GM19023 (cell line): ENCODE measurements around the gene COX17.

Experiments
- ATAC-seq: cut with Tn5 transposase; IDR thresholded peaks from one replicate; pipeline ENCODE4 v1.9.1; 2021; ENCODE audit warnings: mild to moderate bottlenecking, moderate library complexity; ENCODE audit not compliant: unreplicated experiment

The COX17 gene

DNA sequence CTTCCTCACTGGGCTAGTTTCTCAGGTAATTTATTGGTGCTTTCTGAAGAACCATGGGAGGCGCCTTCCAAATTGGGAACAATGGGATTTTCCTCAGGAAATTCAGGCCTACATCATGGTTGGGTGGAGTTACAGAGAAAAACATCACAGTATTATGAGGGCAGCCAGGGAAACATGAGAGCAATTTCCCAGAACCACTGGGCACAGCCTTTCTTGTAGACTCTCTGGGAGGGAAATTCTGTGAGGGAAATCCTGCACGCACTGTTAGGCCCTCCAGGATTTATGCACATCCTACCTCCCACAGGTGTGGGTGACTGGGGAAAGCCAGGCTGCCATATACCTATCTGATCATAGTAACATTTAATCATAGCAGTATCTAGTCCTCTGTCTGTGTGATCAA is 30.0 kb downstream of the COX17 start:
- no peak for ATAC-seq

- ATAC-seq = no peak
Observed at GRCh38 chr3:119645813-119646212, 31.4 kb downstream of the COX17 start.

DNA sequence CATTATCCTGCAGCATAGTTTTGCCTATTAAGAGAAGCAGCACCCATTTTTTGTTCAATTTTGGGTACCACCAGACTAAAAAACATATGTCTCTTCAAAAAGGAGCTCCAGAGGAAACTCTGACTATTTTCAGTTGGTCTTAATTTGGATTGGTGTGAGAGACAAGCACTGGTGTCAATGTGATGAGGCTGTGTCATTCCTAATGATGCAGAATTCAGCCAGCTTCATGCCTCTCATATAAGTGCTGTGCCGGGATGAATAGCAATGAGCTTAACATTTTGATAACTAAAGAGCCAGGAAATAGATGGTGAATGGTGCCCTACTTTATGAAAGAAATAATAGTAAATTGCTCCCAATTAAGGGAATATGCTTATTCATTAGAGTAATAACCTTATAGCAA is 32.7 kb downstream of the COX17 start:
- ATAC-seq = no peak

DNA sequence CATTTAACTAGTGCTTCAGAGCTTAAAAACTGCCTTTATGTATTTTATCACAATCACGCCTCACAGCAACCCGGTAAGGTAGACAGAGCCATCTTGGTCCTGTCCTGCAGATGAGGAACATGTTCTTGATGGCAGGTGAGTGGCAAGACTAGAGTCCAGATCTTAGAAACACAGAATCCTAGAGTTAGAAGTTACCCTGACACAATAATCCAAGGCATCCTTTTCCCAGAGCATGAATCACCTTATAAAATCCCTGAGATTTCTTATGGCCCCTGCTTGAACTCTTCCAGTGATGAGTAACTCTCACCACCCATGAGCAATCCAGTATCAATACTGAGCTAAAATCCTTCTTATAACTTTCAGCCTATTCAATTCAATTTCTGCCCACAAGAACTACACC is 33.7 kb downstream of the COX17 start:
- ATAC-seq = no peak

DNA sequence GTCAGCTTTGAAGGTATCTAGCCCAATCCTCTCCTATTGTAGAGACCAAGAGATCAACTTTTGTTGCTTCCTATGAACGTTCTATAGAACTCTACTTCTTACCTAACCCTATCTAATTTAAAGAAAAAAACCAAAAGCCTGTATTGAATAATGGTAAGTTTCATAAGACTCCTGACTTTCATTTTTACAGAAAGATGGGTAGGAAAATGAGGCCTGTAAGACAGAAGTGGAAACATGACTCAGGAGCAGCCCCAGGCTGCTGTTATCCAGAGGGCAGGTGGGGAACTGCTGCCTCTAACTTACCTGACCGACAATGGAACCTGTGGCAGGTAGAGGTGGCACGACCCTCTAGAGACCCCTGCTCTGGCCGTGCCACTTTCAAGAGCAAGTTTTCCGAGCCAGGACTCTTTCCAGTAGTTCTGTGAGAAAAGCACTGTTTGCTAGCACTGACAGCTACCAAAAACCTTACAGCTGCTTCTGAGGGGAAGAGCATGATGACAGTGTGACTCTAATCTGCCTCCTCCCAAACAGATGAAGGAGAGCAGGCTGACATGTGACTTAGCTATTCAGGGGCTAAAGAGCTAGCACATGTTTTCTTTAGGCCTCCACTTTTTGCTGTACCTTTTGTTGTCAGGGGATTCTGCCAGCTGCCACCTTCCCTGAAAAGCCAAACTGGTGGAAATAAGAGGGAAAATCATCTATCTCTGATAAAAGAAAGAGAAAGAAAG is 34.3 kb downstream of the COX17 start:
- no peak for ATAC-seq

- no peak for ATAC-seq
Observed at GRCh38 chr3:119641416-119641815, 35.8 kb downstream of the COX17 start.

DNA sequence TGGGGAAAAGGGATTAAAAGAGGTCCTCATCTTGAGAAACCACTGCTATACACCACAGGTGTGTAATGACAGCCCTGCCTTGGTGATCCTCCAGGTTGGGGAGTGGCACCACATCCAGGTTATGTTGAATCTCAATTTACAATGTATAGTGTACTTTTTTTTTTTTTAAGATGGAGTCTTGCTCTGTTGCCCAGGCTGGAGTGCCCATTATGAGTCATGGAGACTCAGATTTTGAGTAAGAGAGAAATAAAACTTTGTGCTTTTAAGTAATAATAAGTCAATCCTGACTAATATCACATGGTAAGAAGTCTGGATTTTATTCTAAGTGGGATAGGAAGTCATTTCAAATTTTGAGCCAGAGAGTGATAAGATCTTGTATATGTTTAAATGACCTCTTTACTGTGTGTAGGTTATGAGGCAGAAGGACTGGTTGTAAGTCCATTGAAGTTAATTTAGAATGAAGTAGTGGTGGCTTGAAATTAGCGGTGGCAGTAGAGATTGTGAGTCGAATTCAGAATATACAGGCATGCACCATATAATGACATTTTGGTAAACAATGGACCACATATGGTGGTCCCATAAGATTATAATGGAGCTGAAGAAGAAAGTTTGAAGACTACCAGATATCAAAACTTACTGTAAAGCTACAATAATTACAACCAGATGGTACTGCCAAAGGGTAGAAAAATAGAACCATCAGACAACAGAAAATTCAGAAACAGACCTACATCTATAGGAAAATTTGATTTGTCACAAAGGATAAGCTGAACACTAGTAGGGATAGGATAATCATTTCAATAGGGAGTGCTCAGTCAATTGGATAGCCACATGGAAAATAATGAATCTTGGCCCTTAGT is 37.5 kb downstream of the COX17 start:
- no peak for ATAC-seq

DNA sequence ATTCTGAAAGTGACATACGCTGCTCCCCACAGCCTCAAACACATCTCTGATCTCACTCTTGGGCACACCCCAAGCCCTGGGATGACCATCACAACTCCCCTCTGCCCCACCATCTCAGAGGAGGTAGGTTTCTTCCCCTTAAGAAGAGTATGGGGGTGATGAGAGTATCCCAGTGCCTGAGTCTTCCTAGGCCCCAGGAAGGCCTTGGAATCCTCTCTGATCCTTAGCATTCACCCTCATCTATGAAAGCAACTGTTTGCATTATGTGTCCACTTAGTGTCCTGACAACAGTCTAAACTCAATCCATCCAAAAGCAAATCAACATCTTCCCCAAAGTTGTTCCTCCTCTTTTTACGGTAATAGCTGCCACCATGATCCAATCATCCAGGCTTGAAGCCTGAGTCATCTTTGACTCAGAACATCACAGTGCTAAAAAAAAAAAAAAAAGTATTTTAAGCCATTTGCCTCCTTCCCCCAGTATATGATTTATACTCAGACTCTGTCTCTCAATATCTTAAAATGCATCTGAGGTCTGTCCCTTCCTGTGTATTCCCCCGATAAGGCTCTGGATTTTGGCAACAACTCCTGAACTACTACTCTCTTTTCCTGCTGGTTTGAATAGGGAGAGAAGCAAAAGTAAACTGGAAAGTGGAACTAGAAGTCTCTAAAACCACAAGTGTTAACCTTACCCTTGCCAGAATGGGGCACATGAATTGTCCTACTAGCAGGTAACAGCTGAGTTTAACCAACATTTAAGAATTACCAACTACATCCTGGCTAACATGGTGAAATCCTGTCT is 39.3 kb downstream of the COX17 start:
- peak; percentile 45 for ATAC-seq

DNA sequence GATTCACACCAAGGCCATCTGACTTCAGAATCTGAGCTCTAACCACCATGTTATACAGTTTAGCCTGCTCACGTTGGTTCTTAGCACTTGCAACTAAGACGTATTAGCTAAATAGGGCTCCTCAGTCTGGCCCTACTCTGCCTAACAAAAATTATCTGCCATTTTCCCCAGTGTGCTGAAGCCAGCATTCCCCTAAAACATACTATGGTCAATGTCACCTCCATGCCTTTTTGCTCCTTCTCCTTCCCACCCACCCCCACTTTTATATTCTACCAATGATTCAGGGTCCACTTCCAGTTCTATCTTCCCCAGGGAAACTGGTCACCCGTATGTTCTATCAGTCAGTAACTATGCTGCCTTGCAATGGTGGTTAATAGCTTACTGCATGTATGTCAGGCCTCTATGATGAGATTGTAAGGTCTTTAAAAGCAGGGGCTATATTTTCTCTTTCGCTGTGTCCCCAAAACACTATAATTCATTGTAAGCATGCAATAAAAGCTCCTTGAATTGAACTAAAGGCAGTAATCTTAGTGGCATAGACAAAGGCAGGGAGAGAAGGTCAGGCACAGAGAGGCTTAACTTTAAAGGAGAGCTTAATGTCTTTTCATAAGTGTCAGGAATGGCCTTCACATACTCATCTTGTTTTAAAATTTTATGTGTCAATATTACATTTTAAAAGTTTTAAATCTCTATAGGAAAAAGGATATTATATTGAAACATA is 40.2 kb downstream of the COX17 start:
- ATAC-seq = no peak

DNA sequence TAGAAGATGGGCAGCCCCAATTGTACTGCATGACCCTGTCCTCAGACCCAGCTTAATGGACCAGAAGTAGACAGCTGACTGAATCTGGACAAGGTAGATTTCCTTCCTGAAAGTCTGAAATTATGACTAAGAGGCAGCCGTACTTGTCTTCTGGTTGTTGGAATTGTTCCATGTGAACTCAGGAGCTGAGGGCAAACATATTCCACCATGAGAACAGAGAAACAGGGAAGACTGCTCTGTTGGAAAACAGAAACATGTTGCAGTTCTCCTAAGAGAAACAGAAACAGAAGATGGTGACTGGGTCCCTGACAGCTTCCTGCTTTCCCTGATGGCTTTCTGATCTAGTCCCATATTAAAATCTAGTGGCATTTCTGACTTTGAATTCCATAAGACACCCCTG is 41.0 kb downstream of the COX17 start:
- no peak for ATAC-seq

GRCh38 chr3:119635719-119636118 is 41.5 kb downstream of the COX17 start:
- no peak for ATAC-seq

DNA sequence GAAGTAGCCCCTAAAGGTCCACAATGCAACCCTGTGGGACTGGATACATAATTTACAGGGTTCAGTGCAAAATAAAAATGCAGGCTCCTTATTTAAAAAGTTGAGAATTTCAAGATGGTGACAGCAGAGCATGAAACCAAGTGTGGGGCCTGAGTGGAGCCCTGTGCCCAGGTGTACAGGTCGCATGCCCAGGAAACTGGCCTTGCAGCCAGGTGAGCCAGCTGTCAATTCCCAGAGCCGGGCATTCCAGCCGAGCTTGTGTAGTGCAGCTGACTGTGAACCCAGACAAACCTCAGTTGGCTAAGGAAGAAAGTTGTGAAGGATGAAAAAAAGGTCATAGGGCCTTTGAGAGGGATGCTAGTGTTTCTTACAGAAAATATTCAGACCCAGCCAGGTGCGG is 44.4 kb downstream of the COX17 start:
- no peak for ATAC-seq

- no peak for ATAC-seq
Observed at GRCh38 chr3:119632216-119632615, 45.0 kb downstream of the COX17 start.

- ATAC-seq = no peak
Observed at GRCh38 chr3:119631516-119631915, 45.7 kb downstream of the COX17 start.

GRCh38 chr3:119630880-119631329 is 46.3 kb downstream of the COX17 start:
- ATAC-seq = no peak

GRCh38 chr3:119630128-119630879 is 46.9 kb downstream of the COX17 start:
- ATAC-seq = no peak

DNA sequence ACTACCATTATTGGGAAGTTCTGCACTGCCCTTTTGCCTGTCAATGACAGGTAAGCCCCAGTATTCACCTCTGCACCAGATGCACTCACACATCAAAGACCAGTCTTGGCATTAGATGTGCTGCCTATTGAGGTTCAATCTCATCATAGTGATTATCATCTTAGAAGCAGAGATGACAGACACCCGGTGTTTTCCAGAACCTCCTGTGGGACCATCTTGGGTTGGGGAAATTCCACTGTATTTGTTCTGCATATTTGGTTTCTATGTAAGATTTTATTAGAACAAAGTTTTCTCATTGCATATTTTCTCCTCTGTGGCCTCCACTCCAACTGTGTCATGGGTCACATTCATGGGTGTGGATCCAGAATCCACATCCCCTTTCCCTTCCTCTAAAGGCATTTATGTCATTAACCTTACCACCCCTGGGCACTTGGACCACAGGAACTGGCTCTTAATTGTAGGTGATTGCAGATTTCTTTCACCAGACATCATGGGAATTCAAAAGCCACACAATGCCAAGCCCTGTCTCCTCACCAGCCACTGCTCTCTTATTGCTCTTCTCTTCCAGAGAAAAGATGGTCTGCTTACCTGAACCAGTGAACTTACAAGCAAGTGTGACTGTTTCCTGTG is 48.3 kb downstream of the COX17 start:
- ATAC-seq = peak; percentile 43

DNA sequence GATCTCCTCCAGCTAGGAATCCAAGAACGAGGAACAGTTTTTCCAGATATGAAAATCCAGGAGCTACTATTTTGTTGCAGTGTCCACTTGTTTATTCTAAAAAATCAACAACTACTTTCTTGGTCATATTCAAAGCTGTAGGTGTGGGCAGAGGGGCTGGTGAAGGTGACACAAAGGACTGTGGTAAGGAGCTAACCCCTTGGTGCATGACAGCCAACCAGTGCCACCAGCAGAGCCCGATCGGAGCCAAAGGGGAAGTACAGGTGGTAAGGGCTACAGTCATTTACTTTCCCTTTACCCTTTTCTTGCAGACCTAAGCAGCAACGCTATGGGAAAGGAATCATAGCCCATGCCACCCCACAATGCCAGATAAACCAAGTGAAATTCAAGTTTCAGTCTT is 48.8 kb downstream of the COX17 start:
- peak; percentile 53 for ATAC-seq

DNA sequence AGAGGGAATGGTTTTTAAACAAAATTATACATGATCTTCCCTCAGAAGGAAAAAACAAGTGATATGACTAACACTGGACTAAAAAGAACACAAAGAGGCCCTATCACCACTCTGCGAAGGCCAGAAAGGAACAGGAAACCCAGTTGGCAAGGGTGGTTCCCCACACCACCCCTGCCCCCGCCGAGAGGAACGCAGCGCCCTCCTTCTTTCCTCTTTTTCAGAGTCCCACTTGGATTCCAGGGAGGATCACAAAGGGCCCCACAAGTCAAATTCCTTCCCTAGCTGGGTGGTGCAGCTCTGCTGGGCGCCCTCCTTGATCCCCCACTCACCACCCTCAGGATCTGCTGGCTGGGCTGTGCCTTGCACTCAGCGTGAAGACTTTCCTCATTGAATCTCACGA is 49.7 kb downstream of the COX17 start:
- ATAC-seq = no peak

DNA sequence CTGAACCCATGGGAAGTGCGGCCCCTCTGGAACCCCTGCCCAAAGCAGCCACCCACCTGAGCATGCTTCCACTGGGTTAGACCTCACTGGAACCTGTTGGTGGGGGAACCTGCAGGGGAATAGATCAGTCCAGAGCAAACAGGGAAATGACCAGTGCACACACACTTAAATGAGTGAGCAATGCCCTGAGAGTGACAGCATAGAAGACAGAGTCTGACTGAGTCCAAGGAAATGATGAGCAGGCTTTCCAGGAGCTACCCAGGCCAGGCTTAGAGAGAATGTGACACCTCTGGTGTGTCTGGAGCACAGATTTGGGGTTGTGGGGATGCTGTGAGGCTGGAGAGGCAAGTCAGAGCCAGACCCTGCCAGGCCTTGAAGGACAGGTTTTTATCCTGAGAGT is 51.0 kb downstream of the COX17 start:
- ATAC-seq = no peak
